NOMO-1 treated with DMSO at 0.1 percent for 48 hours (cell line): ENCODE results near the gene PIF1.

Experiments
- DNase-seq: peaks from one replicate; lab custom pipeline; 2025; ENCODE audit not compliant: unreplicated experiment; lab: John Stamatoyannopoulos, UW

PIF1 gene

GRCh38 chr15:64776402-64776786 lies 49.1 kb downstream of the PIF1 start:
- DNase-seq, result no peak

DNA sequence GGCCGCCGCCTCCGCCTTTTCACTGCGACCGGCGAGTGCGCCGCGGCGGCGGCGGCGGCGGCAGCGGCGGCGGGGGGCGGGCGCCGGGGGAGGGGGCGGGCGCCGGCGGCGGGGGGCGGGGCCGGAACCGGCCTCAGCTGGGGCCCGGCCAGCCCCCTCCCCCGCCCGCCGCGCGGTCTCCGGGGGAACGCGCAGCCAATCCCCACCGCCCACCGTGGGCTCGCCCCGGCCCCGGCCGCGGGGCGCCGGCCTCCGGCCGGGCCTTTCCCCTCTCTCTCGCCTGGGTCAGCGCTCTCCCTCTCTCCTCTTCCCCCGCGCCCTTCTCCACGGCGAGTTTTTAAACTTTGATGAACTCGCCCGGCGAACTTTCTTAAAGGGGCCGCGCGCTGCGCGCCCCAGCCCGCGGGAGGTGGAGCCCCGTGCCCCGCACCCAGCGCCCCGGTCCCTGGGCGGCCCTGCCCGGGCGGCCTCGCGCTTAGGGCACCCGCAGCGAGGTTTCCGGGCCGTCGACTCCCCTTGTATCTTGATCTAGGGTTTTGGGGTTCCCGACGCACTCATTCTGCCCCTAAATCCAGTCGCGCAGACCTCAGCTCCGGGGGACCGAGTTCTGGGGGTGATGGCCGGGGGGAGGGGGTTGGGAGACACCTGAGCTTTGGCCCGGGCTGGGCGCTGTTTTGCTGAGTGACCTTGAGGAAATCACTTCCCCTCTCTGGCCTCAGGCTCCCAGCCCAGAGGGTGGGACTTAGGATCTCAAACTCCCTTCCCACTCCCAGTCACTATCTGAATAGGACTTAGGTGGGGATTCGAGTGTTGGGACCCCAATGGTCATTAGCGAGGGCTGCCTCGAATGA lies 49.7 kb downstream of the PIF1 start, which contains the start of gene RBPMS2:
TSS of gene RBPMS2 (minus strand) at position 39 of the 851 bp plus-strand sequence. CDS start 270 bp downstream, outside the sequence.
- DNase-seq, result no peak

GRCh38 chr15:64774629-64775493 lies 50.6 kb downstream of the PIF1 start:
- DNase-seq, result no peak

GRCh38 chr15:64774037-64774628 lies 51.3 kb downstream of the PIF1 start:
- no peak for DNase-seq

DNA sequence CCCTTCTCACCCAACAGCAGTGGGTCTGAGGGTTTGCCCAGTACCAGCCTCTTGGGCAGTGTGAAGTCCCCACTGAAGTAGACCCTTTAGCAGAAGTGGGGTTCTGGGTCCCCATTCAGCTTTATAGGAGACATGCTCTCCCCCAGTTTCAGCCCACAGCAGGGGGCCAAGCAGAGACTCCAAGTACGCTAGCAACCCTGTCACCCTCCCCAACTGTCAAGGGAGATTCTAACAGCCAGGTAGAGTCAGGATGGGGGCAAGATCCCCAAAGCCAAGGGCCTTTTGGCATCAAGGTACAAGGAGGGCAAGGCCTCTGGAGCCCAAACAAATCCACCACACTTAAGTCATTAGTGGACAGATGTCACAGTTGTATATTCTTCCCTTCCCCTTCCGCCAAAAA lies 51.8 kb downstream of the PIF1 start:
- no peak for DNase-seq

GRCh38 chr15:64772964-64773363 lies 52.5 kb downstream of the PIF1 start:
- no peak for DNase-seq

- no peak for DNase-seq
These were observed 53.0 kb downstream of the PIF1 start for GRCh38 chr15:64772488-64772887.

DNA sequence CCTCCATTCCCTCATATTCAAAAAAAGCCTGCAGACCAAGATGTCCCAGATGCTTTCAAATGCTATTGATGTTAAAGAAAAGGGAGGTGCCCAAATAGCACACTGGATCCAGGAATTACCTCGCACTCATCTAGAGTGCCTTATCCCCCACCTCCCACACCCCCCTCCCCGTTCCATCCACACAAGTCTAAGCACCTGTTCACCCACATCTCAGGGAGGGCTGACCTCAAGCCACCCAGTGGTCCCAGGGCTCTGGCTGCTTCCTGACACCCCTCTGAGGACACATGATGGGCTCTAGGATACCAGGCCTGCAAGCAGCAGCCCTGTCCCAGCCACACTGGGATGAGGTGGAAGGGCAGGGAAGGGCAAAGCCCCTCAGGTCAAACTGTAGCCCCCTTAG lies 54.8 kb downstream of the PIF1 start:
- DNase-seq, result no peak

DNA sequence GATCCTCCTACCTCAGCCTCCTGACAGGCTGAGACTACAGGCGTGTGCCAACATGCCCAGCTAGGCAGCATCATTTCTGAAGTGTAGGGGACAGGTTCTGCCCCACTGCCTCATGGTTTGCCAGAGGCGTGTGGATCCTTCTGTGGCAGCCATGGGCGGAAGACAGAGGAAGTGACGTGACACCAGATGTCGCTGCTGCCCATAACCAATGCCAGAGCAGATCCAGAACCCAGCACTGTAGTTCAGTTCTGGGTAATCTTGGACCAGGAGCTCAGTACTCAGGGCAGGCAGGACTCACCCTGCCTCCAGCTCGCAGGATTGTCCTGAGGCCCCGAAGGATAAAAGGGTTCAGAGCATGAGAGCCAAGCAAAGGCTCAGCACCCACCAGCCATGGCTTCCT lies 58.2 kb downstream of the PIF1 start:
- DNase-seq, result no peak

DNA sequence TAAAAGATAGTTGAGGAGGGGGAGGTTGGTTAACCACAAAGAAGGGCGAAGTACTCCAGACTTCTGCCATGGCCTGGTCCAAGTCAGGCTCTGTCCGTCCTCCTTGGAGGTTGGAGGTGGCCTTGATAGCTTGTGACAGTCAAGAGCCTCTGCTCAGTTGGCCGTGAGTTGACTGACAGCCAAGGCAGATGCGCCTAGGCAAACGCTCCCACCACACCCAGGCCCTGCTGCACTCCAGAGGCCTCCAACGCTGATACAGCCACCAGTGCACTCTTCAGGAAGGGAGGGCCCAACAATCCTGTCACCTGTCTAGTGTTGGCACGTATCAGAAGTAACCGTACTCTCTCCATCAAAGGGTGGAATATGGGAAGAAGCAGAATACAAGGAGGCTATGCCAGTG lies 59.4 kb downstream of the PIF1 start:
- DNase-seq, result no peak
